NCI-H187 (cell line): ENCODE data around the gene DEFB131A.
"Not testable (repeated sequence)": the region's sequence is repeated elsewhere in the genome, so short reads cannot be mapped to it uniquely, and the experiment has no call there.

Experiments
- DNase-seq, 2 experiments: peaks; one replicate each; lab custom pipeline; 2025; lab: John Stamatoyannopoulos, UW

DEFB131A gene

DNA sequence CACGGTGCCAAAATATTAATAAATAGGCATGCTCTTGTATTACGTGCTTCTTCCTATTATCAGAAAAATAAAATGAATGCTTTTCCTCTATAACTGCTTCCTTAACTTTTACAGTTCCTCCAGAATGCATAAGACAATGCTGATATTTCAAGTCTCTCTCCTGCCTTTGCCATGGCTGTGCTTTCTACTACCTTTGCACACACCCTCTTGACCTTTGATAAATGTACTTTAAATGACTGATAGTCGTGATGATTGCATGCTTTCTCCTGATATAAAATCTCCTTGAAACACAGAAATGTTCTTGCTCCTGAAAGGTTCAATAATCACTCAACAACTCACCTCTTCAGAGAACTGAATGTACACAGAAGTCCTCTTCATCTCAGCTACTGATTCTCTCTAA is at the start of gene DEFB131A:
Gene DEFB131A (plus strand): TSS at position 301 of the 400 bp plus-strand sequence. CDS start 120 bp downstream, outside the sequence.
- DNase-seq = not testable (repeated sequence)

DNA sequence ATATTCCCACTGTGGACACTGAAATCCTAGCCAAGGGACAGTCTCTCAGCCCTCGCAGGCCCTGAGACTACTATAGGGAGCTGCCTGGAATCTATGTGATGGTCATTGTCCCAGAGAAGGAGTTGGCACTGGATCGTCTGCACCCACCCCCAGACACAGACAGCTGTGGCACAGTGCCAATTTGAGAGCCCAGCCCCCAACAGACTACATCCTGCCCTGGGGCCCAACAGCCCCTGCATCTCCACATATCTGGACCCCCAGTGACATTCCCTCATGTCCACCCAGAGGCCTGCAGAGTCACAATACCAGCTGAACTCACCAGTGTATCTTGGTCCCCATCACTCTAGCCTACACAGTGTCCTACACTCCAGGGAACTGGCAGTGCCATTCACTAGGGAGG is 38.4 kb upstream of the DEFB131A start:
- not testable (repeated sequence) for DNase-seq

DNA sequence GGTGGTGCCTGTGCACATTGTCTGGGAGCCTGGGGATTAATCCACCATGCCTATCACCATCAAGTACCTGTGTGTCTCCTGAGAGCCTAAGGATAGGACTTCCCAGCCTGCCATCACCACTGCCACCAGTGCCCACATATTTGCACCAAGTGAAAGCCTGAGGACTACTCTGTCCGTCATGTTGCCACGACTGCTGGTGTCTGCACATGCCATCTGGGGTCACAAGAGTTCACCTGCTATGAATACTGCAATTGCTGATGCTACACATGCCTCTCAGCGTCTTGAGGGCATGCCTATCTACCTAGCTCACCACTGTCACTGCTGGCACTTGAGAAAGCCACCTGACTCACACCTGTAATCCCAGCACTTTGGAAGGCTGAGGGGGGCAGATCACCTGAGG is 37.7 kb upstream of the DEFB131A start:
- not testable (repeated sequence) for DNase-seq

DNA sequence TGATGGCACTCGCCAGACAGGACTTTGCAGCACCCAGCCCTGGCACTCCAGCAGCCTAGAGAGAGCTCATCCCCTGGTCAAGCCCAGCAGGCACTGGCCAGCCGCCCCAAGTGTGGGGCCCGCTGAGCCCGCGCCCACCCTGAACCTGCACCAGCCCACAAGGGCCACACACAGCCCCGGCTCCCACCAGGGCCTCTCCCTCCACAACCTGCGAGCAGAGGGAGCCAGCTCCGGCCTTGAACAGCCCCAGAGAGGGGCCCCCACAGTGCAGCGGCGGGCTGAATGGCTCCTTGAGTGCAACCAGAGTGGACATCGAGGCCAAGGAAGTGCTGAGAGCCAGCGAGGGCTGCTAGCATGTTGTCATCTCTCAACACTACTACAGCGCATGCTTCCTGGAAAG is 34.4 kb upstream of the DEFB131A start:
- DNase-seq = no peak

DNA sequence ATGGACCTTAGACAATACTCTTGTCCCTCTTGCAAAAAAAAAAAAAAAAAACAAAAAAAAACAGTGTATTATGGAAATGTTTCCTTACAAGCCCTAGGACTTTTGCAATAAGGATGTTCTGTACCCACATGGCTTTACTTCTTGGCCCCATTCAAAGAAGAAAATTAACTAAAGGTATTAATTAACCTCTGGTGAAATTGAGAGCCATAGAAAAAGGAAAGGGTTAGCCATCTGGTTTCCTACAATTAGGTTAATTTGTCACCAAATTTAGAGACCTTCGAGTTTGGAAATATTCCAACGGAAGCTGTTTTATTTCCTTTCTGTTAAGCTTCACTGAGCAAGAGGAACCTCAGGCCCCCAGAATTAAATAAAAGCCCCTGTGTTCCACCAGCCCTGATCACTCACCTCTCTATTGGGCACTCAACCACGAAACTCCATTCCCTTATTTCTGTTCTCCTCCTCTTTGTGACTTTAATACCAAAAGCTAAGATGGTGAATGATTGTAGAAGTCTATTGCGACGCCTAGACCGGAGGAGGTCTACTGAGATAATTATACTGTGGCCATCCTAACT is 22.2 kb upstream of the DEFB131A start:
- not testable (repeated sequence) for DNase-seq

GRCh38 chr4:9425916-9426315 is 18.3 kb upstream of the DEFB131A start:
- not testable (repeated sequence) for DNase-seq

GRCh38 chr4:9430061-9430460 is 14.2 kb upstream of the DEFB131A start:
- DNase-seq = not testable (repeated sequence)

GRCh38 chr4:9433320-9433719 is 10.9 kb upstream of the DEFB131A start:
- DNase-seq = not testable (repeated sequence)

GRCh38 chr4:9436728-9437127 is 7.5 kb upstream of the DEFB131A start:
- not testable (repeated sequence) for DNase-seq

DNA sequence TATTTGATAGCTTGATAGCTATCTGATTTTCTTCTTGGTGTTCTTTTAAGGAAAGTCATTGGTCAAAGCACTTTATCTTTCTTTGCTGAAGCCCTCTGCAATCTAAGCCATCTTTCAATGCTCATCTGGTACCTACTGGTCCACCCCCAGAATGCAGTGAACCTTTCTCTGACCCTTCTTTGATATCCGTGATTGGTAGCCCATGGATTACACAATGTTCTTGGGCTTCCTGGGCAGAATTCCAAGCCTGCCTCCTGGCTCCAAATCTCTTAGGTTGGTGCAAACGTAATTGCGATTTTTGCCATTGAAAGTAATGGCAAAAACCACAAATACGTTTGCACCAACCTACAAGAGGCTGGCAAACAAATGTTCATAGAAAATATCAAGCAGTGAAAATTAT is 1.9 kb upstream of the DEFB131A start:
- not testable (repeated sequence) for DNase-seq

- not testable (repeated sequence) for DNase-seq
Observed at GRCh38 chr4:9444681-9445080, 467 bp downstream of the DEFB131A start.

DNA sequence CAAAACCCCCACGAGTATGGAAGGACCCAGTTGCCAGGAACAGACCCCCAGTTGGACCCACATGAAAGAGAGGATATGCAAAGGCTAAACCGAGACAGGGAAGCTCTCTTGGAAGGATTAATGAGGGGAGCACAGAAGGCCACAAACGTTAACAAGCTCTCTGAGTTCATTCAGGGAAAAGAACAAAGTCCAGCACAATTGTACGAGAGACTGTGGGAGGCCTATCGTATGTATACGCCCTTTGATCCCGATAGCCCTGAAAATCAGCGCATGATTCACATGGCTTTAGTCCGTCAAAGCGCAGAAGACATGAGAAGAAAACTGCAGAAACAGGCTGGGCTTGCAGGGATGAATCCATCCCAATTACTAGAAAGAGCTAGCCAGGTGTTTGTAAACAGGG is 8.0 kb downstream of the DEFB131A start:
- DNase-seq = not testable (repeated sequence)

DNA sequence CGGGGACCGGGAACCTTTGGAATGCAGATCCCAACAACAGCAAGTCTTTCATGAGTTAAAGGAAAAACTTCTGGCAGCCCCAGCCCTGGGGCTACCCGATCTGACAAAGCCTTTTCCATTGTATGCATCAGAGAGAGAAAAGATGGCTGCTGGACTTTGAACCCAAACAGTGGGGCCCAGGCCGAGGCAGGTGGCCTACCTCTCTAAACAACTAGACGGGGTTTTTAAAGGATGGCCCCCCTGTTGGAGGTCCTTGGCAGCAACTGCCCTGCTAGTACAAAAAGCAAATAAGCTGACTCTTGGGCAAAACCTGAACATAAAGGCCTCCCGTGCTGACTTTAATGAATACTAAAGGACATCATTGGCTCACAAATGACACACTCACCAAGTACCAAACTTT is 10.1 kb downstream of the DEFB131A start:
- DNase-seq = not testable (repeated sequence)

DNA sequence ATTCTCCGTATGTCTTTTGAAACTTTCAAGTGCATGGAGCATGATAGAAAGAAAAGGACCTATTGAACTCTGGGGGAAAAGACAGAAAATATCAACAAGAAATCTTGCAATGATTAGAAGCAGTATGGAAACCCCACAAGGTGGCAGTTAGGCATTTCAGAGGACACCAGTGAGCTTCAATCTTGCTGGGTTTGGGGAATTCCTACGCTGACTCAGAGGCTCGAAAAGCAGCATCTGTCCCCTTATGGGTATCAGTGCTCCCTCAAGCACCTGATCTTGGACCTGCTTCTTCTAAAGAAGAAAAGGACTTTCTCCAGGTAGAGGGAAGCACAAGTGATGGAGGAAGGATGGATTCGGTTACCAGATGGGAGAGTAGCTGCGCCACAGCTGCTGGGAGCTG is 10.8 kb downstream of the DEFB131A start:
- not testable (repeated sequence) for DNase-seq

DNA sequence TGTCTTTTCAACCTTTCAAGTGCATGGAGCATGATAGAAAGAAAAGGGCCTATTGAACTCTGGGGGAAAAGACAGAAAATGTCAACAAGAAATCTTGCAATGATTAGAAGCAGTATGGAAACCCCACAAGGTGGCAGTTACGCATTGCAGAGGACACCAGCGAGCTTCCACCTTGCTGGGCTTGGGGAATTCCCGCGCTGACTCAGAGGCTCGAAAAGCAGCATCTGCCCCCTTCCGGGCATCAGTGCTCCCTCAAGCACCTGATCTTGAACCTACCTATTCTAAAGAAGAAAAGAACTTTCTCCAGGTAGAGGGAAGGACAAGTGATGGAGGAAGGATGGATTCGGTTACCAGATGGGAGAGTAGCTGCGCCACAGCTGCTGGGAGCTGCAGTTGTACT is 35.3 kb downstream of the DEFB131A start:
- not testable (repeated sequence) for DNase-seq

DNA sequence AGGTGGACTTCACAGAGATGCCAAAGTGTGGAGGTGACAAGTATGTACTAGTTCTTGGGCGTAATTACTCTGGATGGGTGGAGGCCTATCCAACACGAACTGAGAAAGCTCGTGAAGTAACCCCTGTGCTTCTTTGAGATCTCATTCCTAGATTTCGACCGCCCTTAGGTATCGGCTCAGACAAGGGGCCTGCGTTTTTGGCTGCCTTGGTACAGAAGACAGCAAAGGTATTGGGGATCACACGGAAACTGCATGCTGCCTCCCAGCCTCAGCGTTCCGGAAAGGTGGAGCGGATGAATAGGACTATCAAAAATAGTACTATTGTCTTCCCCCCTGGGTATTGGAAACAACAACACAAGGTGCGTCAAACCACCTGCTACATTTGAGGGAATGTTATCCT is 35.9 kb downstream of the DEFB131A start:
- not testable (repeated sequence) for DNase-seq

DNA sequence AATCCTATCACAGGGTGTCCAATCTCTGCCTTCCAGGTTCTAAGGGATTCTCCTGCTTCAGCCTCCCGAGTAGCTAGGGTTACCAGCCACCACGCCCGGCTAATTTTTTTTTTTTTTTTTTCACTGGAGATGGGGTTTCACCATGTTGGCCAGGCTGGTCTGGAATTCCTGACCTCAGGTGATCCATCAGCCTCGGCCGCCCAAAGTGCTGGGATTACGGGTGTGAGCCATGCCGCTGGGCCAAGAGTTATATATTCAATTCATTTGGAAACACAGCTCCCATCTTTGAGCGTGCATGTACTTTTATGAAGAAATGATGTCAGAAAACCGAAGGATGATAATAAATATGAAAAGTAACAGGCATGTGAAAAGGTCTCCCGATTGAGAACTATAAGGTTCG is 38.7 kb downstream of the DEFB131A start:
- not testable (repeated sequence) for DNase-seq

- not testable (repeated sequence) for DNase-seq
Observed at GRCh38 chr4:9483682-9484081, 39.5 kb downstream of the DEFB131A start.

- not testable (repeated sequence) for DNase-seq
Observed at GRCh38 chr4:9486880-9487279, 42.7 kb downstream of the DEFB131A start.

GRCh38 chr4:9488796-9489195 is 44.6 kb downstream of the DEFB131A start:
- not testable (repeated sequence) for DNase-seq

GRCh38 chr4:9490496-9490895 is 46.3 kb downstream of the DEFB131A start:
- not testable (repeated sequence) for DNase-seq

- not testable (repeated sequence) for DNase-seq
Observed at GRCh38 chr4:9490986-9491385, 46.8 kb downstream of the DEFB131A start.

DNA sequence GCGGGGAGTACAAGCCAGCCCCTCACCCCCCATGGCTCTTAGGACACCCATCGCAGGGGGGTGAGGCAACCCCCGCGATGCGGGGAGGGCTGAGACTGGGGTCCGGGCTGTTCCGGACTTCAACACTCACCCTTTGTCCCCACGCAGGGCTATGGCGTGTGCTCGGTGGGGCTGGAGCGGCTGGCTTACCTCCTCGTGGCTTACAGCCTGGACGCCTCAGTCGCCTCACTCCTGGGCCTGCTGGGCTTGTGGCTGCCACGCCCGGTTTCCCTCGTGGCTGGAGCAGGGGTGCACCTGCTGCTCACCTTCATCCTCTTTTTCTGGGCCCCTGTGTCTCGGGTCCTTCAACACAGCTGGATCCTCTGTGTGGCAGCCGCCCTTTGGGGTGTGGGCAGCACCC is 49.4 kb downstream of the DEFB131A start:
- not testable (repeated sequence) for DNase-seq
